Thymus (tissue), 11 donors: Measurements from ENCODE around the gene NAA60. TPM values are rescaled to one million over a fixed set of nuclear protein-coding genes. Genes with fewer than 3 reads are reported as not detected.
A peak's percentile ranks its signal among the peaks of the same experiment; 100 is the strongest.

Experiments
- DNase-seq, 9 donors: peaks; one replicate each; pipeline ENCODE4 v3.0.0-alpha.2; 2013; ENCODE audit warnings: low spot score in 9 of 9, low read depth in 6 of 9, missing footprints in 1 of 9
- H3K27ac ChIP-seq, 2 donors: one replicate each; pipeline ENCODE4 v1.5.1; 2013; ENCODE audit warnings: control low read depth in 1 of 2, low read depth in 1 of 2, low read length in 1 of 2, mild to moderate bottlenecking in 1 of 2, moderate library complexity in 1 of 2
- H3K27me3 ChIP-seq, 2 donors: one replicate each; pipeline ENCODE4 v1.5.1; 2013; ENCODE audit warnings: low read length in 1 of 2; ENCODE audit not compliant: control insufficient read depth in 2 of 2, insufficient read depth in 1 of 2
- H3K36me3 ChIP-seq, 2 donors: one replicate each; pipeline ENCODE4 v1.5.1; 2013; ENCODE audit warnings: low read length in 1 of 2, mild to moderate bottlenecking in 1 of 2, moderate library complexity in 1 of 2; ENCODE audit not compliant: control insufficient read depth in 2 of 2, insufficient read depth in 2 of 2
- H3K4me1 ChIP-seq, 2 donors: one replicate each; pipeline ENCODE4 v1.5.1; 2013; ENCODE audit warnings: low read length in 2 of 2; ENCODE audit not compliant: control insufficient read depth in 2 of 2, insufficient read depth in 2 of 2
- H3K4me3 ChIP-seq, 2 donors: one replicate each; pipeline ENCODE4 v1.5.1; 2013; ENCODE audit warnings: low read length in 2 of 2, control low read depth in 1 of 2, mild to moderate bottlenecking in 1 of 2
- H3K9me3 ChIP-seq, 2 donors: one replicate each; pipeline ENCODE4 v1.5.1; 2013; ENCODE audit warnings: low read length in 1 of 2, mild to moderate bottlenecking in 1 of 2; ENCODE audit not compliant: control insufficient read depth in 2 of 2, insufficient read depth in 1 of 2
- WGBS: extraction: QIAGEN DNeasy Blood & Tissue Kit; methylation state at CpG from one replicate; pipeline ENCODE4 v1.1.7; 2013; 5-methylcytosine and 5-hydroxymethylcytosine counted together
- polyA plus RNA-seq: library from polyadenylated mRNA; stranded (reverse); fragments of 200-250 nt; gene quantifications from one replicate; pipeline ENCODE4 v1.2.3, GENCODE V29; 2013
- total RNA-seq: library from RNA; stranded (reverse); fragments of 120-200 nt; gene quantifications from one replicate; pipeline ENCODE4 v1.2.4, GENCODE V29; 2013
- donor health status: healthy.

Gene NAA60
- total and polyA plus RNA-seq, 2 donors, result 8.6 to 36.0 TPM

DNA sequence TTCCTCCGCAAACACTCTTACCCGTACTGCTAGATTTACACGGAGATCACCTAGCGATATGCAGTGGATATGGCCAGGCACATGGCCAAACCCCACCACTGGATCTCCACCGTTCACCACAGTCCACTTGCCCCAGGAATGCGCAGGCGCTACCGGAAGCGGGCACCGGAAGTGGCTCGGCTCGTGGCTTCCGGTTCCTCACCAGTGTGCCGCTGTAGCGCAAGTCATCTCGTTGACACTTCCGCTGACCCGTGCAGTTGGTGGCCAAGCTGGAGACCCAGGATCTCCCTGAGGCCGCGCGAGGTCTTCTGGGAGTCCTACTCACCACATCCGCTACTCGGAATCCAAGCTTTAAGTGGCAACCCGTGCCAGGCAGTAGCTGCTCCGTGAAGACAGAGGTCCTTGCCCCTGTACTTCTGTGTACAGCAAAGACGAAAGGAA is 11.7 kb upstream of the NAA60 start:
- Histone ChIP-seq H3K9me3 (peaks cover 3 to 8% of the 10 kb centered on the region in 2 donors), H3K4me3 (peak overlapping the region; percentile 8 to 9), H3K36me3 (no peaks in the 10 kb centered on the region), H3K27me3 (no peaks in the 10 kb centered on the region), H3K27ac (no peak overlapping the region), H3K4me1 (no peaks in the 10 kb centered on the region)
- DNase-seq, result peak in 1 of 9 donors; percentile 14
- WGBS, result 66% methylated on average over 26 of the region's 26 CpGs

DNA sequence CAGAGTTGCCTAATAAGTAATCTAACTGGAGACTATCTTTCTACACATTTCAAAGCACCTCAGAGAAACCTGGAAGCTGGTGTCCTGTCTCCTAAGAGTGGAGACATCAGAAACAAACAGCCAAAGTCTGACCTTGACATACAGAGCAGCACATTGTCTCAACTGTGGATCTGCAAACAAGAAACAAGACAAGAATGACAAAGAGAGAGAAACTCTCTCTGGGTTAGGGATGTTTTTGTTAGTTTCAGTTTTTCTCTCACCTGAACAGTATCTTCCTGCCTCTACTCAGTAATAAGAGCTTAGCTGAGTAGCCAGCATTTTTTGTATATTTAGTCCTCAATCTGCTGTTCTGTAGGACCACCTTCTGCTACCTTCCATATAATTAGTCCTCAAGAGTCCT is 9.1 kb upstream of the NAA60 start:
- Histone ChIP-seq H3K27me3 (no peaks in the 10 kb centered on the region), H3K4me1 (no peaks in the 10 kb centered on the region), H3K9me3 (peaks cover 4 to 13% of the 10 kb centered on the region in 2 donors), H3K27ac (no peak overlapping the region), H3K36me3 (no peaks in the 10 kb centered on the region), H3K4me3 (no peak overlapping the region)
- DNase-seq, result no peak

DNA sequence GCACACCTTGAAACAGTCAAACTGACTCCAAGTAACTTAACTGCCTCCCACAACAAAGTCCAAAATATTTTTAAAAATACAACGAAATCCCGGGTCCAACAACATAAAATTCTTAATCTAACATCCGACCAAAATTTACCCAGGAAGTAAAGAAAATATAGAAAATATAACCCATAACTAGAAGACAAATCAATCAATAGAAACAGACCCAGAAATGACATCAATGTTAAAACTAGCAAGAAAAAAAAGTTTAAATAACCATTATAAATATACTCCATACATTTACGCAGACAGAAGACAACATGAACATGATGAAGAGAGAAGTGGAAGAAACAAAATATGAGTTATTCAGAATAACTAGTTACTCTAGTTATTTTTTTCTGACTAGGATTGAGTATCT is 3.8 kb upstream of the NAA60 start:
- no peaks in the 10 kb centered on the region for H3K27me3 ChIP-seq
- H3K36me3 ChIP-seq, result peaks cover 0 to 4% of the 10 kb centered on the region in 2 donors
- H3K9me3 ChIP-seq, result peaks cover 1 to 40% of the 10 kb centered on the region in 2 donors
- H3K4me3 ChIP-seq, result no peak overlapping the region
- 81% methylated on average over 4 of the region's 4 CpGs for WGBS
- no peak for DNase-seq
- H3K27ac ChIP-seq, result no peak overlapping the region
- peaks cover 3 to 5% of the 10 kb centered on the region in 2 donors for H3K4me1 ChIP-seq

DNA sequence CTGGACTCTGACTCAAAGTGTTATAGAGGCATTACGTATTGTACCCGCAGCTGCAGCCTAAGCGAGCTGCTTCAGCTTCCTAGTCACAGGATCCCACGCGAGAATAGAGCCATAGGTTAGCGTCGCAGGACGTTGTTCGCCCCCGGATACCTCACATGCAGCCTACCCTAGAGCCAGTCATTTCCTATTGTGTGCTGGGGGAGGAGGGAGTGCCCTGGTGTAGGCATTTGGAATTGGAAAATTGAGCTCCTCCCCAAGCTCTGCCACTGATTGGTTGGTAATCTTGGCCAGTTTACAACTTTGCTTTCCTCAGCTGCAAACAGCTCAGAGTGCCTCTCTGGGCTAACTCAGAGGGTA is 530 bp downstream of the NAA60 start:
- peak overlapping the region; percentile 72 to 76 for H3K27ac ChIP-seq
- H3K27me3 ChIP-seq, result no peaks in the 10 kb centered on the region
- H3K36me3 ChIP-seq, result peaks cover 7 to 10% of the 10 kb centered on the region in 2 donors
- peak in 2 of 9 donors; percentile 14 to 44 for DNase-seq
- H3K4me3 ChIP-seq, result peak overlapping the region; percentile 70 to 77
- H3K9me3 ChIP-seq, result peaks cover 1 to 39% of the 10 kb centered on the region in 2 donors
- 44% methylated on average over 10 of the region's 10 CpGs for WGBS
- peaks cover 3 to 6% of the 10 kb centered on the region in 2 donors for H3K4me1 ChIP-seq

DNA sequence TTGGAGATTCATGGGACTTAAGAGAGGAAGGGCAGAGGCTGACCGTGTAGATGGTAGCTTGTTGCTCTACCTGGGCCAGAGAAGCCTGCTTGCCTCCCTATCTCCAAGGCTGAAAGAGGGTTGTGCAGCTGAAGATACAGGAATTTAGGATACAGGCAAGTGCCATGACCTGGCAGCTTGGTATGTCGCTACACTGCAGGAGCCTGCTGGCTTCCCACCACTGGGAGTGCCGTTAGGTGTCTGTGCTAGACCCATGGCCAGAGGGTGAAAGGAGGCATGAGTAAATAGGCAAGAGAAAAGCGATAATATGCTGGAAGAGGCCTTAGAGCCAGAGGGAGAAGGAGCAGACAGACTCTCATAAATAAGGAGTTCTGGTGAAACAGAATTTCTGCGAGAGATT is 10.6 kb downstream of the NAA60 start:
- Histone ChIP-seq H3K27me3 (no peaks in the 10 kb centered on the region), H3K27ac (no peak overlapping the region), H3K9me3 (peaks cover 0 to 4% of the 10 kb centered on the region in 2 donors), H3K4me3 (no peak overlapping the region), H3K36me3 (peaks cover 0 to 2% of the 10 kb centered on the region in 2 donors), H3K4me1 (peaks cover 10 to 15% of the 10 kb centered on the region in 2 donors)
- no peak for DNase-seq
- 97% methylated on average over 5 of the region's 5 CpGs for WGBS

DNA sequence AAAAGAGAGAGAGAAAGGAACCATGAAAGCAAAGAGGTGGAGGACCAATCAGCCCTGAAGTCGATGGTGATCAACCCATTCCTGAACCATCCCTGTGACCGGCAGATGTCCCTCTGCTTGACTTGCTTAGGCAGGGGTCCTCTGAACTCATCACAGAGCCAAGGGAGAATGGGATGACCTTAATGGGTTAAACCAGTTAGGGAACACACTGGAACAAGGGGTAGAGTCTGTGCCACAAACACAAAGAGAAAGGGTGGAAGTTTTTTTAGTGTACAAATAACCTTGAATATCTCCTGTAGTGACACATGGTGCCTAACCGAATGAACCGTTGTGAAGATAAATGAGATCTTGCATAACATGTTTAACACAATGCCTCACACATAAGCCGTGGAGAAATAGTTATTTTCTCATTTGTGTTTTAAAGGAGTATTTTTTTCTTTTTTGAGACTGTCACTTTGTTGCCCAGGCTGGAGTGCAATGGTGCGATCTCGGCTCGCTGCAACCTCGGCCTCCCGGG is 11.2 kb downstream of the NAA60 start:
- no peak overlapping the region for H3K4me3 ChIP-seq
- 97% methylated on average over 10 of the region's 10 CpGs for WGBS
- H3K36me3 ChIP-seq, result peaks cover 0 to 2% of the 10 kb centered on the region in 2 donors
- no peak overlapping the region for H3K27ac ChIP-seq
- no peaks in the 10 kb centered on the region for H3K27me3 ChIP-seq
- peaks cover 15 to 21% of the 10 kb centered on the region in 2 donors for H3K4me1 ChIP-seq
- no peak for DNase-seq
- peaks cover 0 to 3% of the 10 kb centered on the region in 2 donors for H3K9me3 ChIP-seq

DNA sequence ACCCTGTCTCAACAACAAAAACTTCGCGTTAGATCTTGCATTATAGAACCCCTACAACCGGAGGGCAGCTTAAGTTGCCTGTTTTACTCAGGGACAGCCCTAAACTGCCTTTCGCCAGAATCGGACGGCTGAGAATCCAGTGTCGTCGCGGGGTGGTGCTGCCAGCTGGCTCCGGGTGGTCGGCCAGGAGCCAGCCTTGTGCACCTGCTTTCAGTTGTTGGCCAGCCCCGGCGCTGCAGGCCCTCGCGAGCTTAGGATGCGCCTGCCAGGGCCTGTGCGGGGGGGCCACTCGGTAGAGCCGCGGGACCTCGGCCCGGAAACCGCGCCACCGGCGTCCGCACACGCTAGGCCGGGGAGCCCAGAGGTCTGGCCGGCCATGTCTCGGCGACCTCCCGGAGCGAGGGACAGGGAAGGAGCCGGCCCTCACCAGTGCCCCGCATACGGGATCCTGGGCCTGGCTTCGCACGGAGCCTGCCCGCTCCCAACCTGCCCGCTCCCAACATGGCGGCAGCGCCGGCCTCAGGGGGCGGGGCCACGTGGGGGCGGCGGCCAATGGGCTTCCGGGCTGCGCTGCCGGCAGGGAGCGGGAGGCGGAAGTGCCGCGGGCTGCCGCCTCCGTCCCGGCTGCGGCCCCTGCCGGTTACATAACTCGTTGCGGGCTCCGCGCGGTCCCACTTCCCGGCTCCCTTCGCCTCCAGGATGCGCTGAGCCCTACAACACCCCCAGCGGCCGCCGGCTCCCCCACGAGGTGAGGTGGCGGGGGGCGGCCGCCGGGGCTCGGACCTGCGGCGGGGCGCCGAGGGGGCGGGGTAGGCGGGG is 14.2 kb downstream of the NAA60 start:
- peaks cover 0 to 3% of the 10 kb centered on the region in 2 donors for H3K9me3 ChIP-seq
- under 1% methylated on average over 83 of the region's 83 CpGs for WGBS
- DNase-seq, result peak in 8 of 9 donors; percentile 72 to 95 (median 87)
- no peaks in the 10 kb centered on the region for H3K27me3 ChIP-seq
- peak overlapping the region; percentile 66 to 98 for H3K4me3 ChIP-seq
- peaks cover 26 to 39% of the 10 kb centered on the region in 2 donors for H3K4me1 ChIP-seq
- no peaks in the 10 kb centered on the region for H3K36me3 ChIP-seq
- H3K27ac ChIP-seq, result peak overlapping the region; percentile 89 to 95

DNA sequence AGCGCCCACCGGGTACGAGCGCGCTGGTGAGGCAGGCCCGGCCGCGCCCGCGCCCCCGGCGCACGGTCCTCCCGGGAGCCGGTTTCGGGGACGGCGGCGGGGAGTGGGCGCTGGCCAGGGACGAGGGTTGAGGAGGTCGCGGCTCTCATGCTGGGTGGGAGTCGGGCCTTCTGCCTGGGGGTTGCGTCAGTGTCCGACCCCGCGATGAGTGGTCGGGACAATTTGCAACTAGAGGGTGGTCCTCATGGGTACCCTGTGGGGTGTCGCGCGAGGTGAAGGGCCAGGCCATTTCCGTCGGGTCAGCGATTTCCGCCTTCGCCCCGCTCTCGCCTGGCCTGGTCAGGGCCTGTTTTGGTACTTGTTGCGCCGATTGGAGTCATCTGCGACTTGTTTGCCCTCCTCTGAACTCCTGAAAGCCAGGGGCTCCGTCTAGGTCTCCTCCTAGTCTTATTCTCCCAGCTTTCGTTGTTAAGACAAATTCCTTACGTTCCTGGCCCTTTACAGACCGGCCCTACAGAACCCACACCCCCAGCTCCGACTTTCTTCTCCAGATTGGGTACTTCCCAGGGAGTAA is 14.9 kb downstream of the NAA60 start:
- Histone ChIP-seq H3K27me3 (no peaks in the 10 kb centered on the region), H3K4me3 (peak overlapping the region; percentile 66 to 98), H3K27ac (peak overlapping the region; percentile 13 to 95), H3K4me1 (peaks cover 26 to 39% of the 10 kb centered on the region in 2 donors), H3K36me3 (no peaks in the 10 kb centered on the region), H3K9me3 (peaks cover 0 to 3% of the 10 kb centered on the region in 2 donors)
- peak in 1 of 9 donors; percentile 30 for DNase-seq
- WGBS, result 2% methylated on average over 47 of the region's 47 CpGs

DNA sequence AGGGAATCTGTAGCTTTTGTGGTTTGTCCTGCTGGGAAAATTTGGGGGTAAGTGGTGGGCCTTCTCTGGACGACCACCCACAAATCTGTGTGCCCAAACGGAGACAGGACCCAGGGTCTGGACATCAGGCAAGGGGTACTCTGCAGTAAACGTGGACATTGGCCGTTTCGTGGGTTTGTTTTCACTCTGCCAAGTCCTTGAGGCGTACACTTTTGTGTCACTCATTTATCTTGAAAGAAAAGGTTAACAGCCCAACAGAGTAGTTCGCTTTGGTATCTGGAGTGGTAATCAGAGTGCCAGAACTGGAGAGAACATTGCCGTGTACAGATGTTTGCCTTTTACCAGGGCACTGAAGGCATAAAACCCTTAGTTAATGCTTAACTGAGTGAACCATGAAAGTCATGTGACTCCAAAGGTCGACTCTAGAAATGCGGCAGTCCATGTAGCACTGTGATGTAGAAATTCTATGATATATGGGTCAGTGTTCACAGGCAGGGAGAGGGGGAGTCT is 15.4 kb downstream of the NAA60 start:
- DNase-seq, result peak in 2 of 9 donors; percentile 13 to 44
- H3K4me3 ChIP-seq, result peak overlapping the region; percentile 66 to 98
- peak overlapping the region; percentile 13 to 95 for H3K27ac ChIP-seq
- peaks cover 0 to 3% of the 10 kb centered on the region in 2 donors for H3K9me3 ChIP-seq
- no peaks in the 10 kb centered on the region for H3K27me3 ChIP-seq
- peaks cover 26 to 39% of the 10 kb centered on the region in 2 donors for H3K4me1 ChIP-seq
- H3K36me3 ChIP-seq, result no peaks in the 10 kb centered on the region
- 32% methylated on average over 10 of the region's 10 CpGs for whole genome bisulfite sequencing
